ENCODE data around the gene HMGN4. TPM values are rescaled to one million over a fixed set of nuclear protein-coding genes. Genes with fewer than 3 reads are reported as not detected.

Gene HMGN4
- total and polyA plus RNA-seq, 9 of the 15 experiments (the other 6 are each of a cell fraction or from before 2014, with no cell fraction given), result 35.4 to 134 (median 94.1) TPM

GRCh38 chr6:26516481-26517427 lies 21.4 kb upstream of the HMGN4 start (continued):
- TF ChIP-seq, protein P1, sequence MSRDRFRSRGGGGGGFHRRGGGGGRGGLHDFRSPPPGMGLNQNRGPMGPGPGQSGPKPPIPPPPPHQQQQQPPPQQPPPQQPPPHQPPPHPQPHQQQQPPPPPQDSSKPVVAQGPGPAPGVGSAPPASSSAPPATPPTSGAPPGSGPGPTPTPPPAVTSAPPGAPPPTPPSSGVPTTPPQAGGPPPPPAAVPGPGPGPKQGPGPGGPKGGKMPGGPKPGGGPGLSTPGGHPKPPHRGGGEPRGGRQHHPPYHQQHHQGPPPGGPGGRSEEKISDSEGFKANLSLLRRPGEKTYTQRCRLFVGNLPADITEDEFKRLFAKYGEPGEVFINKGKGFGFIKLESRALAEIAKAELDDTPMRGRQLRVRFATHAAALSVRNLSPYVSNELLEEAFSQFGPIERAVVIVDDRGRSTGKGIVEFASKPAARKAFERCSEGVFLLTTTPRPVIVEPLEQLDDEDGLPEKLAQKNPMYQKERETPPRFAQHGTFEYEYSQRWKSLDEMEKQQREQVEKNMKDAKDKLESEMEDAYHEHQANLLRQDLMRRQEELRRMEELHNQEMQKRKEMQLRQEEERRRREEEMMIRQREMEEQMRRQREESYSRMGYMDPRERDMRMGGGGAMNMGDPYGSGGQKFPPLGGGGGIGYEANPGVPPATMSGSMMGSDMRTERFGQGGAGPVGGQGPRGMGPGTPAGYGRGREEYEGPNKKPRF (IDR thresholded peaks at IDR 0.05; ENCODE audit: low read depth, low read length), result no peak
- TF ChIP-seq DPF2 (IDR thresholded peaks at IDR 0.05), result peak; percentile 71
- no peak for TF ChIP-seq ZNF561 (CRISPR knock-in tag; conservative IDR thresholded peaks at IDR 0.05)
- no peak for TF ChIP-seq BACH1 (tag; IDR thresholded peaks at IDR 0.05)
- TF ChIP-seq, protein P2, sequence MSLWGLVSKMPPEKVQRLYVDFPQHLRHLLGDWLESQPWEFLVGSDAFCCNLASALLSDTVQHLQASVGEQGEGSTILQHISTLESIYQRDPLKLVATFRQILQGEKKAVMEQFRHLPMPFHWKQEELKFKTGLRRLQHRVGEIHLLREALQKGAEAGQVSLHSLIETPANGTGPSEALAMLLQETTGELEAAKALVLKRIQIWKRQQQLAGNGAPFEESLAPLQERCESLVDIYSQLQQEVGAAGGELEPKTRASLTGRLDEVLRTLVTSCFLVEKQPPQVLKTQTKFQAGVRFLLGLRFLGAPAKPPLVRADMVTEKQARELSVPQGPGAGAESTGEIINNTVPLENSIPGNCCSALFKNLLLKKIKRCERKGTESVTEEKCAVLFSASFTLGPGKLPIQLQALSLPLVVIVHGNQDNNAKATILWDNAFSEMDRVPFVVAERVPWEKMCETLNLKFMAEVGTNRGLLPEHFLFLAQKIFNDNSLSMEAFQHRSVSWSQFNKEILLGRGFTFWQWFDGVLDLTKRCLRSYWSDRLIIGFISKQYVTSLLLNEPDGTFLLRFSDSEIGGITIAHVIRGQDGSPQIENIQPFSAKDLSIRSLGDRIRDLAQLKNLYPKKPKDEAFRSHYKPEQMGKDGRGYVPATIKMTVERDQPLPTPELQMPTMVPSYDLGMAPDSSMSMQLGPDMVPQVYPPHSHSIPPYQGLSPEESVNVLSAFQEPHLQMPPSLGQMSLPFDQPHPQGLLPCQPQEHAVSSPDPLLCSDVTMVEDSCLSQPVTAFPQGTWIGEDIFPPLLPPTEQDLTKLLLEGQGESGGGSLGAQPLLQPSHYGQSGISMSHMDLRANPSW (CRISPR knock-in tag; IDR thresholded peaks at IDR 0.05), result no peak
- TF ChIP-seq FOXM1 (IDR thresholded peaks at IDR 0.05; ENCODE audit: low read depth), result peak; percentile 49
- no peak for TF ChIP-seq FOXM1 (CRISPR knock-in tag; IDR thresholded peaks at IDR 0.05; ENCODE audit: low read depth)
- TF ChIP-seq HDAC1 (IDR thresholded peaks at IDR 0.05), result peak in 1 of 2 experiments; percentile 43; a peak in 1 of 4 replicates
- no peak for TF ChIP-seq ZNF766 (CRISPR knock-in tag; conservative IDR thresholded peaks at IDR 0.05)
- no peak for TF ChIP-seq CEBPB (tag; IDR thresholded peaks at IDR 0.05)
- TF ChIP-seq ARID1B (IDR thresholded peaks at IDR 0.05), result peak; percentile 61
- TF ChIP-seq GATAD2A (IDR thresholded peaks at IDR 0.05), result no peak
- TF ChIP-seq NR2F6 (CRISPR knock-in tag; IDR thresholded peaks at IDR 0.05), result no peak
- TF ChIP-seq, protein P3, sequence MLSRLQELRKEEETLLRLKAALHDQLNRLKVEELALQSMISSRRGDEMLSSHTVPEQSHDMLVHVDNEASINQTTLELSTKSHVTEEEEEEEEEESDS (CRISPR knock-in tag; IDR thresholded peaks at IDR 0.05), result no peak
- no peak for TF ChIP-seq ZBTB7A (IDR thresholded peaks at IDR 0.05; ENCODE audit: borderline replicate concordance, control insufficient read depth, low read depth, low read length)
- TF ChIP-seq ZNF609 (CRISPR knock-in tag; IDR thresholded peaks at IDR 0.05; ENCODE audit: borderline replicate concordance), result no peak
- no peak for TF ChIP-seq ILK (tag; IDR thresholded peaks at IDR 0.05; ENCODE audit: borderline replicate concordance, low read depth)

Measured in K562 (cell line).